HUES64 (cell line): ENCODE data around the gene CGNL1.

Experiments used
- H3K27ac ChIP-seq: 2 replicates; pipeline ENCODE4 v1.7.0; 2013; ENCODE audit warnings: low read depth, low read length, inconsistent platforms
- H3K27me3 ChIP-seq: 2 replicates; pipeline ENCODE4 v1.6.1; 2013; ENCODE audit warnings: mild to moderate bottlenecking, low read length; ENCODE audit not compliant: insufficient read depth
- H3K36me3 ChIP-seq: 2 replicates; pipeline ENCODE4 v1.6.1; 2013; ENCODE audit warnings: mild to moderate bottlenecking, low read length; ENCODE audit not compliant: insufficient read depth
- H3K4me1 ChIP-seq: 2 replicates; pipeline ENCODE4 v1.6.1; 2013; ENCODE audit warnings: mild to moderate bottlenecking, low read length, moderate library complexity; ENCODE audit not compliant: insufficient read depth
- H3K4me3 ChIP-seq: 2 replicates; pipeline ENCODE4 v1.5.1; 2013; ENCODE audit warnings: mild to moderate bottlenecking, low read length, moderate library complexity
- H3K9ac ChIP-seq: 2 replicates; pipeline ENCODE4 v1.6.1; 2013; ENCODE audit warnings: mild to moderate bottlenecking, low read depth, low read length
- H3K9me3 ChIP-seq: 2 replicates; pipeline ENCODE4 v1.6.1; 2013; ENCODE audit warnings: low read depth, low read length; ENCODE audit not compliant: insufficient read depth
- WGBS: fragments of 150-250, 120-280 bp; methylation state at CpG from one replicate; pipeline ENCODE4 v1.1.7; 2013; ENCODE audit warnings: missing lambda C conversion rate; 5-methylcytosine and 5-hydroxymethylcytosine counted together

Gene CGNL1

GRCh38 chr15:57373251-57373881 lies 2.9 kb upstream of the CGNL1 start:
- H3K27ac ChIP-seq: no peak overlapping the region
- WGBS: 89% methylated on average over 4 of the region's 4 CpGs
- H3K4me1 ChIP-seq: peaks cover 10% of the 10 kb centered on the region; the same call in 1 of the 2 replicates
- H3K4me3 ChIP-seq: no peak overlapping the region
- no peak overlapping the region for H3K9ac ChIP-seq
- no peaks in the 10 kb centered on the region for H3K36me3 ChIP-seq
- H3K9me3 ChIP-seq: no peaks in the 10 kb centered on the region
- H3K27me3 ChIP-seq: peaks cover 12% of the 10 kb centered on the region

DNA sequence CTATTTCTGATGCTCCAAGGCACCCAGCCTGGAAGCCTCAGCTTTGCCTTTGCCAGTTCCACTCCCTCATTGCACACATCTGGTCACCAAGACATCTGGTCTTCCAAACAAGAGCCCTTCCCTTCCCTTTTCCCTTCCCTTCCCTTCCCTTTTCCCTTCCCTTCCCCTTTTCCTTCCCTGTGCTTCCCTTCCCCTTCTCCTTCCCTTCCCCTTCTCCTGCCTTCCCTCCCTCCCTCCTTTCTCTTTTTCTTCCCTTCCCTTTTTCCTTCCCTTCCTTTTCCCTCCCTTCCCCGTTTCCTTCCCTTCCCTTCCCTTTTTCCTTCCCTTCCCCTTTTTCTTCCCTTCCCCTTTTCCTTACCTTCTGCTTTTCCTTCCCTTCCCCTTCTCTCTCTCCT lies 2.4 kb upstream of the CGNL1 start:
- peaks cover 12% of the 10 kb centered on the region for H3K27me3 ChIP-seq
- peaks cover 13% of the 10 kb centered on the region; the same call in 1 of the 2 replicates for H3K4me1 ChIP-seq
- H3K4me3 ChIP-seq: no peak overlapping the region
- H3K9me3 ChIP-seq: no peaks in the 10 kb centered on the region
- 92% methylated on average over 1 of the region's 1 CpG for WGBS
- no peak overlapping the region for H3K27ac ChIP-seq
- H3K9ac ChIP-seq: no peak overlapping the region
- H3K36me3 ChIP-seq: no peaks in the 10 kb centered on the region

DNA sequence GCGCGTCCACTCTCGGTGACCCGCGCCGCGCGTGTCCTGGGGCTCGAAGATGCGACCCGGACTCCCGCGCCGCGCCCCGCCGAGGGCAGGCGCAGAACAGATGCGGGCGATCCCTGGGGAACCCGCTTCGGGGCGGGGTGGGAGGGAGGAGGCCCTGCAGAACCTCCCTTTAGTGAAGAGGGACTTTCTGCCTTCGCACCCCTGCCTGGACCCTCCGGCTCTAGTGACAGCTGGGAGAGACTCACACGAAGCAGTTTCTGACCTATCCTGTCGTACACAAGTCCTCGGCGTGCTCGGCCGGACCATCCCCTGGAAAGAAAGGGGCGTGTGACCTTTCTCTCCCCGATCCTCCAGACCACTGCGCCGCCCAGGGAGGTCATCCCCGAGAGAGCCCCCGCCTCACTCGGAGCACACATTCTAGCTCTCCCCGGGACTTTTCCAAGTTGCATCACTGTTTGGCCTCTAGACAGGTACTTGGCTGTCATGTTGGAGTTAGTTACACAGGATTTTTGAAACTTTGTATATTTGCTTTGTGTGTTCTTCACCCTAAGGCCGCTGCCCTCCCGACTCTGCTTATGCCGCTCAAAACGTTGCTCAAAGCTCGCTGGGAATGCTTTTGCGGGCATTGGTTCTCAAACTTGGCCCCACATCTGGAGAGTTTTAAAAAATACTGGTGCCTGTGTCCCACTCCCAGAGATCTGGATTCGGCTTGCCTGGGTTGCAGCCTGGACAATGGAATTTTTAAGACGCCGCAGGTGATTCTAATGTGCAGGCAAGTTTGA lies 582 bp downstream of the CGNL1 start:
- H3K36me3 ChIP-seq: no peaks in the 10 kb centered on the region
- 7% methylated on average over 48 of the region's 48 CpGs for WGBS
- H3K4me1 ChIP-seq: peaks cover 32% of the 10 kb centered on the region
- peak overlapping the region; percentile 55 for H3K4me3 ChIP-seq
- peak overlapping the region; percentile 57 for H3K9ac ChIP-seq
- H3K27me3 ChIP-seq: peaks cover 12% of the 10 kb centered on the region
- H3K27ac ChIP-seq: no peak overlapping the region
- no peaks in the 10 kb centered on the region for H3K9me3 ChIP-seq

- WGBS: 64% methylated on average over 4 of the region's 4 CpGs
- H3K4me3 ChIP-seq: peak overlapping the region; percentile 55
- H3K9ac ChIP-seq: no peak overlapping the region
These were observed 1.2 kb downstream of the CGNL1 start for GRCh38 chr15:57377478-57377847.

DNA sequence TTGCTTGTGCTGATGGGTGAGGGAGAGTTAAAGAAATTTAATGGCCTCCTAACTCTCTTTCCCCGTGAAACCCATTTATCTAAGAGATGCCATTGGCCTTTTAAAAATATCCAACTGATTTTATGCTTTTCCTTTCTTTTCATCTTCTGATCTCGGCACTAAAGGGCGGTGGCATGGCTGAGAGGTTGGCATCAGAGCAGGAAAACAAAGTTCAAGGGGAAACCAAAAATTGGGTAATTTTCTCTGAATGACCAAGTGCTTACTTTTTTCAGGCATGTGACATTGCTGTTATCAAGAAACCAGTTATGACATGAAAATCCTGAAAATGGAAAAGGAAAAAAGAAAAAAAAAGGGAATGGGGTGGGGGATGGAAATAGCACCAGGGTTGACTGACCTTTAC lies 3.2 kb downstream of the CGNL1 start:
- H3K9me3 ChIP-seq: no peaks in the 10 kb centered on the region
- no peaks in the 10 kb centered on the region for H3K36me3 ChIP-seq
- peaks cover 12% of the 10 kb centered on the region for H3K27me3 ChIP-seq
- H3K27ac ChIP-seq: no peak overlapping the region
- H3K4me3 ChIP-seq: no peak overlapping the region
- H3K4me1 ChIP-seq: peaks cover 44% of the 10 kb centered on the region
- H3K9ac ChIP-seq: no peak overlapping the region
- 83% methylated on average over 3 of the region's 3 CpGs for WGBS

More at GRCh38 chr15:57377478-57377847, 1.2 kb downstream of the CGNL1 start:
- H3K27me3 ChIP-seq: peaks cover 12% of the 10 kb centered on the region
- H3K36me3 ChIP-seq: no peaks in the 10 kb centered on the region
- no peaks in the 10 kb centered on the region for H3K9me3 ChIP-seq
- peaks cover 36% of the 10 kb centered on the region for H3K4me1 ChIP-seq
- H3K27ac ChIP-seq: no peak overlapping the region

DNA sequence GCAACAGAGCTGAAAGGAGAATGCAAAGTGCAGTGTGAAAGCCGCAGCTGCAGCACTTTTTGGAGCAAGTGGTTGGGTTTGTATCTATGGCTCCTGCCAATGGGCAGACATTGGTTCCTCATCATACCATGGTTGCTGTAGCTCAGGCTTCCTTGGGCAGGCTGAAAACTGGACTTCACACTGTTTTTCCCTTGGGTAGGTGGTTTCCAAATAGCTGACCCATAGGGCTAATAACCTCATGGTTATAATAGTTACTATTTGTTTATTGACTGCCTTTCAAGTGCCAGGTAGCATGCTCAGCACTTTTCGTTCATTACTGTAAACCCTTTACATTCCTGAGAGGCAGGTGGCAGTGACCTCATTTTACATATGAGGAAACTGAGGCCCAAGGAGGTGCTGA lies 4.5 kb downstream of the CGNL1 start:
- Histone ChIP-seq H3K27me3 (peaks cover 12% of the 10 kb centered on the region), H3K4me3 (no peak overlapping the region), H3K4me1 (peaks cover 57% of the 10 kb centered on the region), H3K27ac (no peak overlapping the region), H3K9me3 (no peaks in the 10 kb centered on the region), H3K9ac (no peak overlapping the region), H3K36me3 (no peaks in the 10 kb centered on the region)
- 97% methylated on average over 2 of the region's 2 CpGs for WGBS

DNA sequence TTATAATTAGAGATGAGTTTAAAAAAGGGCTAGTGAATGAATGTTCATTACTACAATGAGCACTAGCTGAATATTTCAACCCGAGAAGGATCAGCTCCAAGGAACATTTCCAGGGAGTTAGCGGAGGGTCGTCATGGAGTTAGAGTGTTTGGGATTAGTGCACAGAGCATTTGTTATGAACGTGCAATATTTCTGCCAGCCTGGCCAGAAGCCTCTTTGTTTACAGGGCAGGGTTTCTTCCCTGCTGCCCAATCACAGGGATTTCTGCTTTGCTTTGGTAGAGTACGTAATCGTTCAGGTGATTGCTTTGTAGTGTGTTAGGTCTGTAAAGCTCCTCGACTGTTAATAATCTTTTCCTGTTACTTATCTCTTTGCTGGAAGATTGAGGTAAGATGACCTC lies 5.9 kb downstream of the CGNL1 start:
- Histone ChIP-seq H3K9me3 (no peaks in the 10 kb centered on the region), H3K4me3 (no peak overlapping the region), H3K27ac (peak overlapping the region; percentile 43; the same call in 1 of the 2 replicates), H3K27me3 (peaks cover 8% of the 10 kb centered on the region), H3K36me3 (no peaks in the 10 kb centered on the region), H3K4me1 (peaks cover 68% of the 10 kb centered on the region), H3K9ac (no peak overlapping the region)
- 74% methylated on average over 7 of the region's 7 CpGs for WGBS

DNA sequence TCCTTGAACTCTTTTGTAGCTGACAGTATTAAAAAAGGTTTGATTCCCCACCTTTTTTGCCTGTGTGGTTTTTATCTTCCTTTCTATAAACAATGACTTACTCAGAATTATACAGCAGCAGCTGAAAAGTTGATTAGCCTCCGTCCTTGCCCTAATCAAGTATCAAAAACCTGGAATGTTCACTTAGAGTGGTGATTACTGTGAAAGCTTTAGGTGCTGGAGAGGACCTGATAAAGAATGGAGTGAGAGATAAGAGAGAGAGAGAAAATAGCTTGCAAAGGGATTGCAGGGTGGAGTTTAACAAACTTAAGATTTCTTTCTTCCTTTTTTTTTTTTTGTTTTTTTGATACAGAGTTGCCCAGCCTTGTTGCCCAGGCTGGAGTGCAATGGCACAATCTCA lies 6.7 kb downstream of the CGNL1 start:
- Histone ChIP-seq H3K4me1 (peaks cover 74% of the 10 kb centered on the region), H3K36me3 (no peaks in the 10 kb centered on the region), H3K9ac (no peak overlapping the region), H3K4me3 (no peak overlapping the region), H3K9me3 (no peaks in the 10 kb centered on the region), H3K27me3 (peaks cover under 1% of the 10 kb centered on the region; the same call in 1 of the 2 replicates), H3K27ac (no peak overlapping the region)
- 80% methylated on average over 1 of the region's 1 CpG for WGBS

DNA sequence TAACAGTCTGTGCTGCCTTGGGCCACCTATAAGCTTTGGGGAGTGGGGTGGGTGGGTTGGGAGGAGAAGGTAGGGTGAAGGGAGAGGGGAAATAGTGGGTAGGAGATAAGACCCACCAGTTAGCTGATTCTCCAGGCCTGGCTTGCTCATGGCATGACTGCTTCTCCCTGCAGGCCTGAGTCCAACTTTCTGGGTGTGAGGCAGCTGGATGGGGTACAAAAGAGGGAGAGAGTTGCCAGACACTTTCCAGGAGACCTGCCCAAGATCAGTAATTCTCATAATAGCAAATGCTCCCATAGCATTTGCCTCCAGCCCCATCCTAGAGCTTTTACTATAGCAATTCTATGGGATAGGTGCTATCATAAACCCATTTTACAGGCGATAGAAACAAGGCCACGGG lies 7.7 kb downstream of the CGNL1 start:
- H3K9ac ChIP-seq: no peak overlapping the region
- no peaks in the 10 kb centered on the region for H3K27me3 ChIP-seq
- H3K27ac ChIP-seq: no peak overlapping the region
- 96% methylated on average over 2 of the region's 2 CpGs for WGBS
- no peaks in the 10 kb centered on the region for H3K9me3 ChIP-seq
- H3K4me3 ChIP-seq: no peak overlapping the region
- peaks cover 79% of the 10 kb centered on the region for H3K4me1 ChIP-seq
- H3K36me3 ChIP-seq: no peaks in the 10 kb centered on the region

DNA sequence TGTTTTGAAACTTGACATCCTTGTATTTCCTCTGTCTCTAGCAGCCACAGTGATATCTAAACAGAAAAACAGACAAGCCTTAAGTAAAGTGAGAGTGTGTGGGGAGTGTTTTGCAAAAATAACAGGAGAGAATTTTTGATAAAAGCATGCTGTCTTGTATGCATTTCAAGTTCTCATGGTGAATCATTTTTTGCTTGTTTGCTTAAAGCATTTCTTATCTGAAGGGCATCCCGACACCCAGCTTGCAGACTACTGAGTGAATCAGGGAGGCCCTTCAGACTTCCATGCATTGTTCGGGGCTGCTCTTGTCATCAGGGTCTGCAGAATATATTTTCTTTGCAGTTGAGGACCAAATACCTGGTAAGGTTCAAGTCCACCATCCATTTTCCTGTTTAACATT lies 8.5 kb downstream of the CGNL1 start:
- peaks cover 77% of the 10 kb centered on the region for H3K4me1 ChIP-seq
- no peak overlapping the region for H3K9ac ChIP-seq
- peak overlapping the region; percentile 95; the same call in 1 of the 2 replicates for H3K27ac ChIP-seq
- no peaks in the 10 kb centered on the region for H3K27me3 ChIP-seq
- 95% methylated on average over 2 of the region's 2 CpGs for WGBS
- no peak overlapping the region for H3K4me3 ChIP-seq
- no peaks in the 10 kb centered on the region for H3K9me3 ChIP-seq
- H3K36me3 ChIP-seq: no peaks in the 10 kb centered on the region

DNA sequence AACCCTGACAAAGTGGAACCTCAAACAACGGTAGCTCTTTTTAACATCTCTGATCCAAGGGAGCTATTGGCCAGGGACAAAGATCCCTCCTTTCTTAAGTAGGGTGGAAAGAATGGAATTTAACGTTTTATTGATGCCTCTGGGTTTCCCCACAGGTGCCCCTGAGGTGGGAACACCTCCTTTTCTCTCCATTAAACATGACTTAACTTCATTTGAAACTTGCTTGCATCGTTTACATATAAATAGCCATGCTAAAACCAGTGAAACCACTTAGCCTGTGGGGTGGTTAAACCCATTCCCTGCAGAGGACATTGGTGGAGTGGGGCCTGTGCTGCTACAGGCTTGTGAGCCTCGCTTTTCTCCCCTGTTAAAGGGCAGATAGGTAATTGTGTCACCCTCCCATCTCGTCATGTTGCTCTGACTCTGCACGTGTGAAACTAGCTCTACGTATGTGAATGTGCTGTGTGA lies 9.7 kb downstream of the CGNL1 start:
- H3K9me3 ChIP-seq: no peaks in the 10 kb centered on the region
- H3K27ac ChIP-seq: peak overlapping the region; percentile 95
- H3K27me3 ChIP-seq: no peaks in the 10 kb centered on the region
- peaks cover 73% of the 10 kb centered on the region for H3K4me1 ChIP-seq
- no peaks in the 10 kb centered on the region for H3K36me3 ChIP-seq
- peak overlapping the region; percentile 47 for H3K9ac ChIP-seq
- WGBS: 10% methylated on average over 7 of the region's 7 CpGs
- peak overlapping the region; percentile 44 for H3K4me3 ChIP-seq
